HG03469 (cell line): Measurements from ENCODE around the gene TTLL9.

Experiments
- ATAC-seq: cut with Tn5 transposase; IDR thresholded peaks from one replicate; pipeline ENCODE4 v1.9.1; 2021; ENCODE audit warnings: mild to moderate bottlenecking, moderate library complexity, moderate number of reproducible peaks; ENCODE audit not compliant: unreplicated experiment

The TTLL9 gene

DNA sequence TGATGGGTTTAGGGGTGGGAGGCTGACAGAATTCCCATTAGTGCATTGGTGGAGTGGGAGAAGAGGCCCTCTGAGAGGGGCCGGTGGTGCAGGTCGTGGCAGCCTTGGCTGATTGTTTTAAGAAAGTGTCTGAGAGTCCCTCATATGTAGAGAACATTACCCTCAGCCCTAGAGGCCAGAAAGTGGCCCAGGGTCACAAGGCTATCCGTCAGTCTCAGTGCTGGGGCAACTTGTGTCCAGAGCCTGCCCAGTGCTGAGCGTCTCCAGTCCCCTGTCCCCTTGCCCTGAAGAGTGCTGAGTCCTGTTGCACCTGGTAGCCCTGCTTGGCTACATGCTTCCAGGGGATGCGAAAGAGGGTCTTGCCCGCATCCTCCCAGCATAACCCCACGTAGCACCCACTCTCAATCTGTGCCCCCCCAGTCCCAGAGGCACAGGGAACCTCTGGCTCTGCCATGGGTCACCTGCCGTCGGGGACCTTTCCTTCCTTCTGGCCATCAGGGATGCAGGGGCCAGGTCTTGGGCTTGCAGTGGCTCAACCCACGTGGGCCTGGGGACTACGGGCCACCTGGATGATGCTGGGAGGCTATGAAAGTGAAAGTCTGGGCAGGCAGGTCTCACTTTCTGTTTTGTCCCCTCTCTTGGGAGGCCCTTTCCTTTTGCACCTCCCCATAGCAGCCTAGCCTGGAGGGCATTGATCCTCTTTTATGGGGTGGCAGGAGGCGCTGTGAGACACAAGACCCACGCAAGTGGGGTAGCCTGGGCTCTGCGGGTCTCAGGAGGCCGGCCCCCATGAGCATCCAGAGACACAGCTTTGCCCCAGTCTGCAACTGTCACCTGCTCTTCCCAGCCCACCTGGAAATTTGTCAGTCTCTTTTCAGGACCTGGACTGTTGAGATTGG, 12.3 kb upstream of the TTLL9 start:
- no peak for ATAC-seq

DNA sequence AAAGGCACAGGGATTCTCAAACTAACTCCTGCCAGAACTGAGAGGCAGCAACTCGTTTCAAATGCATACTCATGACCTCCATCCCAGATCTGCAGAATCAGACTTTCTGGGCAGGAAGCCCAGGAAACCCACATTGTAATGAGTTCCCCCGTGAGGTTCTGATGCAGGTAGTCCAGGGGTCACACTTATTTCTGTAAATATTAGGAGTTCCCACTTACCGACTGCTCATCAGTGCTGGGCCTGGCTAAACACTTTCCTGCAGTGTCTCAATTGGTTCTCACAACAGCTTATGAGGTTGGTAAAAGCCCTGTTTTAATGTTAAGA, 11.7 kb upstream of the TTLL9 start:
- no peak for ATAC-seq

DNA sequence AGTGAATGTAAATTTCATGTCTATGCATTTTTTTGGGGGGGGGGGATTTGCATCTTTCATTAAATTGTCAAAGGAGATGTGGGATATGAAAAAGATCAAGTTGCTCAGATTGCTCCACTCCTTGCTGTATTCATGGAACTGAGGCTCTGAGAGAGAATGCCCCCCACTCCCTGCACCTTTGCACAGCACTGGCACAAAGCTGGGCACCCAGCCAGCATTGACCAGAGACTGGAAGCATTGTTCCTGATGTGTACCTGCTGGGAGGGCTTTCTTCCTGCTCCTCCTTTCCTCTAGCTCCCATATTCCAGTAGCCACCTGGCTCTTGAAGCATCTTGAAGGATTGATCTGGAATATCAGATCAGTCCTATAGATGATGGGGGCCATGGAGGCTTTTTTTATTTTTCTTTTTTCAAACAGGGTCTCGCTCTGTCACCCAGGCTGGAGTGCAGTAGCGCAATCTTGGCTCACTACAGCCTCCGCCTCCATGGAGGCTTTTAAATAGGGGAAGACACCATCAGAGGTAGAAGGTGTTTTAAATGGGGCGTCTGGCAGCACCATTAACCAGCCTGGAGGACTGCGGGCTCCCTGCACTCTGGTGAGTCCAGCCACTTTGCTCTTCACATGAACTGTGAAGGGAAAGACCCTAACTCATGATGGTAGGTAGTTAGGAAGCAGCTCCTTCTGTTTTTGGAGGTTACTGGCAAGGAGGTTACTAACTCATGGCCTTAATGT, 11.0 kb upstream of the TTLL9 start:
- no peak for ATAC-seq

DNA sequence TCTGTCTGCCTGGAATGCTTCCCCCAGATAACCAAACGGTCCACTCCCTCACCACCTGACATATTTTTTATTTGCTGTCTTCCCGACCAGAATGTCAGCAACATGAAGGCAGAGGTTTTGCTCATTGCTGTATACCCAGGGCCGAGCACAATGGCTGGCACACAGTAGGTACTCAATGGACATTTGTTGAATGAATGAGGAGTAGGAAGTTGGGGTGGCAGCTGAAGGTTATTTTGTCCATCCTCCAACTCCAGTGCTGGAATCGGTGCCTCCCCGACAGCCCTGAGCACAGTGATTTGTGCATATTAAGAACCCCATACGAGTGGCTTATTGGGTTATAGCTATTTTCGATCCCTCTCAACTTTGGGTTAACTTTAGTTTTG, 10.4 kb upstream of the TTLL9 start:
- no peak for ATAC-seq

DNA sequence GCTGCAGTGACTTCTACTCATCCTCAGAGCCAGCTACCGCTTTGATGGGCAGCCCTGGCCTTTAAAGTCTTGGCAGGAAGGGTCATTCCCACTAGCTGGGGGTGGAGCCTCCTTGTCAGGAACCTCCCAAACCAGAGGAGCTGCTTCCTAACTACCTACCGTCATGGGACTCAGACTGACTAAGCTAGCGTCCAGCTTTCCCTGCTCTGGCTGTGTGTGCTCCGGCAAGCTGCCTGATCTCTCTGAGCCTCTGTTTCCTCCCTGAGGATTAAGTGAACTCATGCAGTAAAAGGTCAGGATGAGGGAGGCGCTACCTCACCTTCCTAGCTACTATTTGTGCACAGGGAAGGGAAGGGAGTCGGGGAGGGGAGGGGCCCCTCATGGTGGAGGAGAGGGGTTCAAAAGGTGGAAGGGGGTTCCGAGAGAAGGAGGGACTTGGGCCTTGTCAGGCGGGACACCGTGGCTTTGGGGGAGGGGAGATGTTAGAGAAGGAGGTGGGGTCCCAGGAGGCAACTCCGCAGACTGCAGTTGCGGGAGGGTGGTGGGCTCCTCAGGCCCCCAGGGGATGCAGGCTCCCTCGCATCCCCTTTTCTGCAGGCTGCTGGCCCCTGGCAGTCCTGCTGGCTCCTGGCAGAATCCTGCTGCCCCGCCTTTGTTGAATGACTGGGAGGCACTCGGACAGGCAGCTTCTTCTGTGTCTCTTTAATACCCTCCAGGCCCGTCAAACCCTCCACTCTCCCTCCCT, 9.9 kb upstream of the TTLL9 start:
- ATAC-seq, result no peak

DNA sequence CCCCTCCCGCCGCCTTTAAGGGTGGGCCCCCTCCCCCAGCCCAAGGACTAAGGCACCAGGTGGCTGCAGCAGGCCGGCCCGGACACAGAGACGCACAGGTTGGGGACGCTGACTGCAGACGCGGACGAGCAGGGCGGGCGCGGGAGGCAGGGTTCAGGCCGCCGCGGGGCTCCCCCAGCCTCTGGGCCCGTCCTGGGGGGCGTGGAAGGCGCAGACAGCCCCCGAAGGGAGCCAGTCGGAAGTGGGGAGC, 9.4 kb upstream of the TTLL9 start:
- ATAC-seq, result no peak

DNA sequence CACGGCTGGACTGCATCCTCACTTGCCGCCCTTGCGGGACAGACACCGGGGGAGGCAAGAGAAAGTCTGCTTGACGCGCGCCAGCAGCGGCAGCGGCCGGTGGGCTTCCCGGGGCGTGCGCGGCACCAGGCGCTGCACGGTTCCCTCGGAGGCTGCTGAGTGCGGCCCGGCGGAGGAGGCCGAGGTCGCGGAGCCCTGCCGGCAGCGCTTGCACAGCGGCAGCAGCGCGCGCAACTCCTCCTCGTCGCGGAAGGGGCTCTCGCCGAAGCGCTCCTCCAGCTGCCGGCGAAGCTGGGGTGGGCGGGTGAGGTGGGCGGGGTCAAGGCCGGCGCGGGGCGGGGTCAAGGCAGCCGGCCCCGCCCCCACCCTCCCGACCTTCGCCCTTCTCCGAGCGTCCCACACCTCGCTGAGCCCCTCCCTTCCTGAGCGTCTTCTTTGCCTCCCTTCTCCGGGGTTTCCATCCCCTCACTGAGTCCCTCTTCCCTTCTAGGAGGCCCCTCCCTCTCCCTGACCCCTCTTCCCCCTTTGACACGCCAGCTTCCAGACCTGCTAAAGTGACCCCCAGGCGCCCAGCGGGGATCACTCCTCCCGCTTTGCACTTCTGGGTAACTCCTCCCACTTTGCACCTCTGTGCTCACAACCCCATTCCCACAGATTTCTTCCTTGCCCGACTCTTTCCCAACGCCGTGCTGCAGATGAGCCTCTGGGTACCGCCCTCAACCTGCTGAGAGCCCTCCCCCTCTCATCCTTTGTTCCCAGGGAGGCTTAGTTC, 8.9 kb upstream of the TTLL9 start:
- ATAC-seq, result no peak

DNA sequence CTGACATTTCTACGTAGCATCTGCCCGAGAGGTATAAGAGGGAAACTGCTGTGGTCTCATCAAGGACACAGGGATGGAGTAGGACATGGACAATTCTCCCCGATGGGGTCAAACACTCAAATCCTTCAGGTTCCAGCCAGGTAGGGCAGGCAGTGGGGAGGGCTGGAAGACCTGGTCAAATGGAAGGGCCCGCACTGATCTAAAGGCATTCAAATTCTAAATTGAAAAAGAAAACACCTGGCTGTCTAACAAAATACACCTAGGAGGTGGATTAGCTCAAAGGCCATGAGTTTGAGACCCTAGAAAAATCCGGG, 8.3 kb upstream of the TTLL9 start:
- no peak for ATAC-seq

DNA sequence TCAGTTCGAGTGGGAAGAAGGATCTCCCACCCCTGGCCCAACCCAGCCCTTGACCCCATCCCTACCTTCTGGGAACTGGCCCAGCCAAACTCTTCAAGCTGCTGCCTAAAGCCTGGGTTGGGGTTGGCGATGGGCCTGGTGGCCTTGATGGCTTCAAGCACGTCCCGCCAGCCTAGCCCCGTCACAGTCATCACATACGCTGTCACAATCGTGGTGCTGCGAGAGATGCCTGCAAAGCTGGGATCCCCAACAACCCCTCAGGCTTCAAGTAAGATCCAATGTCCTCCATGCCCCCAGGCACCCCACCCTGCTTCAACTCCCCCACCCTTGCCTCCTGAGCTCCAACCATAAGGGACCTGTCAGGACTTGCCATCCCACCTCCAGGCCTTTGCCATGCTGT, 7.9 kb upstream of the TTLL9 start:
- ATAC-seq, result no peak

DNA sequence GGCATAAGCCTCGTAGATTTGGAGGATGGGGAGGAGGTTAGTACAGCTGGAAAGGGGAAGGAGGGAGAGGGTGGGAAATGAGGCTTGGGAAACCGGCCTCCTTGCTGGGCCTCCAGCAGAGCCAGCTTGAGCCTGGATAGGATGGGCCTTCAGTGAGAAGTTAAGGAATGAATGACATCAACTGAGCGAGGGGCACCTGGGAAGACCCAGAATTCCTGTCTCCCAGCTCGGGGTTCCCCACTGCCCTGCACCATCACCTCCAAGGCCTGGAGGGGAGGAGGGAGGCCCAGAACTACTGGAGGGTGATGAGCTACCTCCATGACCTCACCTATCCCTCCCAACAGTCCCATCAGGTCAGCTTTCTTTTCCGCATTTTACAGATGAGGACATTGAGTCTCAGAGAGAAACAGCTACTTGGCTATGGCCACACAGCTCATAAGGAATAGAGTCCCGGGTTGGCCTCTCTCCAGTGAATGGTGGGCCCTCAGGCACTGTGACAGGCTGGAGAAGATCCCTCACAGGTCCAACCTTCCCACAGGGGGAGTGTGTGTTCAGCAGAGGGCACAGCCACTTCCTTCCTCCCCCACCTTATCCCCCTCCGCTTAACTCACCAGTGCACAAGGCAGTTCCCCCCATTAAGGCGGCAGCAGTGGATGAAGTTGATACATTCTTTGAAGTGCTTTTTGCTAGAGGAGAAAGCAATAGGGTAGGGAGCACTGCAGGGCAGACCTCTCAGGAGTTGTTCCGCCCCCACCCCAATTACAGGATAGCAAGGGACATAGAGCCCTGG, 6.9 kb upstream of the TTLL9 start:
- ATAC-seq, result no peak

DNA sequence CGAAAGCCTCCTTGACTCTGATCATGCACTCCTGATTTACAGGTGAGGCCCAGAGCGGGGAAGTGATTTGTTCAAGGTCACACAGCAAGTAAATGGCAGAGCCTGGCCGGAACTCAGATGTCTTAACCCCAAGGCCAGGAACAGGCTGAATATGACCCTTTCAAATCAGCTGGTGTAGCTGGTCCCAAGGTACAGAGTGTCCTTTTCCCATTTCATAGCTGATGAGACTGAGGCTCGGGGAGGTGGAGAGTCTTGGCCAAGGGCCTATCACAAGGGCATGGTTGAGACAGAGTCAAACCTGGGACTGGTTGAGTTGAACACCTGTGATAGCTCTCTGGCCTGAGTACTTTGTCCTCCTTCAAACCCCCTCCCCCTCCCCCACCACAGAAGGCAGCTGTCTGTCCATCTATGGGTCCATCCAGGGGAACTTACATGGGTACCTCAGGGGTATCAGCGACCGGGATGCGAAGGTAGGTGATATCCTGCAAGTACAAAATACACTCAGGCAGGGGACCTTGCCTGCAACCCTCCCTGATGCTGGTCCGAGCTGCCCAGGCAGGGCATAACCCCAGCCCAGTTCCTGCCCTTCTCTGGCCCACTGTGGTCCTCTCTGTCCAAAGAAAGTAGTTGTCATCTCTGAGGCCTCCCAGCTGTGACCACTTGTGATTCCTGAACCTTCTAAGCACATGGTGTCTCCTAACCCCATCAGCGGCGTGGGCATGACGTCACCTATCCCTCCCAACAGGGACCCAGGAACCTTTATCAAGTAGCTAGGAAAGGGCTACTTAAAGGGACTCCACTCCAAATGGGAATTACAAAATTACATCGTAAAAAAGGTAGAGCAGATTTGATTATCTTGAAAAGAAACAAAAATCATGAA, 5.7 kb upstream of the TTLL9 start:
- ATAC-seq, result no peak

DNA sequence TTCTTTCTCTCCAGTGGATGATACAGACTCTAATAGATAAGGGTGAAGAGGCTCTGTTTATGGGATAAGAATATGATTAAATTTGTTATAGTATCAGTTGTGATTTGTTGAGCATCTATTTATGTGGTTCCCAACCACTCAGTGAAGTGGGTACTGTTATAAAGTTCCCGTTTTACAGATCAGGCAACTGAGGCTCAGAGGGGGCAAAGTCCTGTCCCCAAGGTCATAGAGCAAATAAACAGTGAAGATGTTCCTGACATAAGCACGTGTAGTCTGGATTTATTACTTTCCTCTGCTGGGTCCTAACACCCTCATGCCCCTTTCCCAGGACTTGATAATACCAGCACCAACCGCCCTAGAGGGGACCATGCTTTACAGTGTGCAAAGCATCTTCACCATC, 4.2 kb upstream of the TTLL9 start:
- ATAC-seq, result no peak

DNA sequence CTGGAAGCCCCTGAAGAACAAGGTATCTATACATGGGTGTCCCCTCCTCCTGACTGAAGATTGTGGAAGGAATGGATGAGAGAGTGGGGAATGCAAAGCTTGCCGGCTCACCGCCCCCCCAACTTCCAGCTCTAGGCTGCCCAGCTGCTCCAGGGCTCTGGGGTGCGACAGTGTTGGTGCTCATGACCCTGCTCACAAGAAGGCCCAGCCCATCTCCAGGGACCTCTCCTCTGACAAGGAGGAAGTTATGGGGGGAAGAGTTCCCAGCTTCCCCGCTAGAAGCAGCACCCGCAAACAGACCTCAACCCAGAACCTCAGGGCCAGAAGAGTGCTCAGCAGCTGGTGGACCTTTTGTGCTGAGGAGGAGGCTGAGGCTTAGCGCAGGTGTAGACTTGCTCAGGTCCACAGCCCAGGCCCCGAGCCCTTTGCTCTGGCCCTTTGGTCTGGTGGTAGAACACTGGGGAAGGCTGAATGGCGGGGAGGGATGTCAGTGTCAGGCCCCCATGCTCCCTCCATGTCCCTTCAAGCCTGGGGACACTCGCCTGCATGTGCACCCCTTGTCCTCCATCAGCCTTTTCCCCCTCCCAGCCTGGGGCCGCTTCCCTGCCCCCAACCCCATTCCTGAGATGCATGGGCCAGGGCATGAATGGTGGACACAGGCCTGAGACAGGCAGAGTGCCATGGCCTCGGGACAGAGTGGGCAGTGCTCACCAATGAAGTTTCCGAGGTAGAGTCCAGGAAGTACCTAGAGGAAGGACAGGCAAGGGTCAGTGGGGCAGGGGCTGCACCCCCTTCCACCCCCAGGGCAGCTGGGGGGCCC, 1.4 kb upstream of the TTLL9 start:
- ATAC-seq, result no peak

DNA sequence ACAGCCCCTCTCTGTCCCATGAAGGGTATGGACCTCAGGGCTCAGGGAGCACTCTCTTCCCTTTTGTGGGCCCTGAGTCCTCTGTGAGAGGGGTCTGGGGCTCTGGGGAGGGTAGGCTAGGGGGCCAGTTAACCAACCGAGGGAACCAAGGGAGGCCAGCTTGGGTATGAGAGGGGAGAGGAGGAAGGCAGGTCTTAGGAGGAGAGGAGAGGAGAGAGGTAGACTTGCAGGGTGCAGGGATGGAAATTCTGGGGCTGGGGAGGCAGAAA, 827 bp upstream of the TTLL9 start:
- no peak for ATAC-seq

DNA sequence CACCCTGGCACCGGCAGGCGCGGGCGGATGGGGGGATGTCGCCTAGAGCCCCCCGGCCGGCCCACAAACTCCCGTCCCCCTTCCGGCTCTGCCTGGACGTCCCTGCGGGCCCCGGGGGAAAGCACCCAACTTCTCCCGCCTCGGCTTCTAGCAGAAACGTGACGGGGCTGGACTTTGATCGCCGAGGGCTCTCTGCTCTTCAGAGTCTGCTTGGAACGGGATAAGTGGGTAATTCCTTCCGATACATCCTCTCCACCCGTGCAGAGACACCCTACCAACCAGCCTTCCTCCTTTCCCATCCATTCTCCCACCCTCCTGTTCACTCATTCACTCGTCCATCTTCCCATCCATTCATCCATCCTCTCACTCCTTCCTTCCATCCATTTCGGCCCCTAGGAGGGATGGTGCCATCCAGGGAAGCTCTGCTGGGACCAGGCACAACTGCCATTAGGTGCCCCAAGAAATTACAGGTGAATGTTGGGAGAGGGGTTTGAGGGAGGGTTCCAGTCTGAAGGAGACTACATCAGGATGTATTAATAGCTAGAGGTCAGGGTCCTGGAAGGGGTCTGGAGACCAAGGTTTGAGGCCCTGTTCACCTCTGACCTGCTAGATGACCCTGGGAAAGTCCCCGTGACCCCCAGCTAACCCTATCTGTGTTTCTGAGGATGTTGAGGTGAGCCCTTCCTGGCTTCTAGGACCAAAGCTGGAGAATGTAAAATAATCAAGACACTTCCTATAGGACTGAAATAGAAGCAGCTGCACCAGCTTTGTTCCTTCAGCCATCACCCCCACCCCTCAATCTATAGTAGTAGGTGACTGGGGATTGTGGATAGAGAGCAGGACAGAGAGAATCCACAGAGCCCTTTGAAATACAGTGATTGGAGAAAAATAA, 538 bp downstream of the TTLL9 start:
- no peak for ATAC-seq

DNA sequence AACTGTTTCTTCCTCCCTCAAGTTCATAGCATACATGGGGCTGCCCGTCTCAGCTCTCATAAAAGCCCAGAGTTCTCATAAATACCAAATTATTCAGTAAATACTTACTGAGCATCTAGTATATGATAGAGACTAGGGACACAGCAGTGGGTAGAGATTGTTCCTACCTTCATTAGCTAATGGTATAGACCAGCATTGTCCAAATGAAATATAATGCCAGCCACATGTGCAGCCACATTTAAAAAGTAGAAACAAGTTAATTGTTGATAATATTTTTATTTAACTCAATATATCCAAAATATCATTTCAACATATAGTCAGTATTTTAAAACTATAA, 1.2 kb downstream of the TTLL9 start:
- no peak for ATAC-seq

DNA sequence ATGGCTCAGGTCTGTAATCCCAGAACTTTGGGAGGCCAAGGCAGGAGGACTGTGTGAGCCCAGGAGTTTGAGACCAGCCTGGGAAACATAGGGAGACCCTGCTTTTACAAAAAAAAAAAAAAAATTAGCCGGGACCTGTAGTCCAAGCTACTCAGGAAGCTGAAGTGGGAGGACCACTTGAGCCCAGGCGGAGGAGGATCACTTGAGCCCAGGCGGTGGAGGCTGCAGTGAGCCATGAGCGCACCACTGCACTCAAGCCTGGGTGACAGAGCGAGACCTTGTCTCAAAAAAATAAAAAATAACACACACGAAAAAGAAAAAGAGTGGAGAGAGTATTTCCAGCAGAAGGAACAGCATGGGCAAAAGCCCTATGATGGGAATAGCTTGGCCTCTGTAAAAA, 2.0 kb downstream of the TTLL9 start:
- ATAC-seq, result no peak

DNA sequence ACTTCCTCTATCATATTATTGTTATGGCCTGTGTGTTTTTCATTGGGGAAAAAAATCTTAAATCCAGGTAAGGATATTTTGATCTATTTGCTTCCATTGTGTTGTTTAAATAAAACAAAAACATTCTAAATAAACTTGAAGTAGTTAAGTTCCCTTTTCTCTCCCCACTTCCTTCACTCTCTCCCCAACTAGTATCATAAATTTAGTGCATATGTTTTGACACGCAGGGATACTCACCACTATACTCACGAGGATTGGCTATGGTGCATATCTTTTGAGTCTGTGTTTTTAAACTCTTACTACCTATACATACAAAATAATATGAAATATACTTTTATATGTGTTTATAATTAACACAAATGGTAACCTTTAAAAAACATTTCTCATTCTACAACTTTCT, 5.2 kb downstream of the TTLL9 start:
- ATAC-seq, result no peak
